Hippocampal formation (tissue), 2 donors: ENCODE results near the gene FAM25C.
"Not testable (repeated sequence)": the region's sequence is repeated elsewhere in the genome, so short reads cannot be mapped to it uniquely, and the experiment has no call there.

Experiments
- DNase-seq, 2 donors: peaks; one replicate each; lab custom pipeline; 2025; lab: John Stamatoyannopoulos, UW

The FAM25C gene

GRCh38 chr10:47957158-47957557, 42.4 kb downstream of the FAM25C start:
- DNase-seq: not testable (repeated sequence)

GRCh38 chr10:47947424-47947823, 52.2 kb downstream of the FAM25C start:
- DNase-seq: not testable (repeated sequence)
